Measurements from ENCODE around the gene GLI3. TPM values are rescaled to one million over a fixed set of nuclear protein-coding genes. Genes with fewer than 3 reads are reported as not detected.

Gene GLI3
- total and polyA plus RNA-seq, 8 donors = 0.29 to 7.0 (median 2.3) TPM

DNA sequence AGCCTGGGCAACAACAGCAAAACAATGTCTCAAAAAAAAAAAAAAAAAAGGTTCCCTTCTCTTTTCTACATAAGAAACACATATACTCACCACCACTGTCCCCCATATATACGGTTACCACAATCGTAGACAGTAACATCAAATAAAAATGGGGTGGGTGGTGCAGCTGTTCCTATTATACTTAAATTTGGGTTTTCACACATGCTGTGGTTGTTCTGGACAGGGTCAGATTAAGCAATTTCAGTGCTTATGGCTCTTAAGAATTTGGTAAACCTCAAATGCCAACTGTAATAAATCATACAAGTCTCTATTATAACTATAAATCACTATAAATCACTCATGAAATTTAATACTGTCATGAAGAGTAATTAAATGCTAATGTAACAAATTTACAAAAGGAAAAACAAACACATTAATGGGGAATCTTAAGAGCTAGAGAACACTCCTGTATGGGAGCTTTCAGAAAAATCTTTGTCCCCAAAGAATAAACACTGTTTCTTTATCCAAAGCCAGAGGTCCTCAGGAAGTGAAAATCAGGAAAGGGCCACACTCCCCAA lies 143.6 kb downstream of the GLI3 start:
- TF ChIP-seq POLR2AphosphoS5 (IDR thresholded peaks at IDR 0.05) = no peak
- no peak for TF ChIP-seq EP300 (IDR thresholded peaks at IDR 0.05)
- no peak for TF ChIP-seq POLR2A (IDR thresholded peaks at IDR 0.05)
- TF ChIP-seq CTCF (IDR thresholded peaks at IDR 0.05) = no peak
- H3K9me3 ChIP-seq = no peaks in the 10 kb centered on the region
- intact Hi-C loops (cut with DNase I; ENCODE audit: low total_unique reads) = no loop called here
- H3K27ac ChIP-seq = no peak overlapping the region
- no peak for DNase-seq
- H3K4me3 ChIP-seq = no peak overlapping the region
- WGBS, 5 donors = 86 to 92% (median 90%) methylated on average over 2 of the region's 2 CpGs
- H3K36me3 ChIP-seq = no peaks in the 10 kb centered on the region
- no peaks in the 10 kb centered on the region for H3K27me3 ChIP-seq
- peaks cover 35 to 59% (median 41%) of the 10 kb centered on the region in 4 donors for H3K4me1 ChIP-seq

DNA sequence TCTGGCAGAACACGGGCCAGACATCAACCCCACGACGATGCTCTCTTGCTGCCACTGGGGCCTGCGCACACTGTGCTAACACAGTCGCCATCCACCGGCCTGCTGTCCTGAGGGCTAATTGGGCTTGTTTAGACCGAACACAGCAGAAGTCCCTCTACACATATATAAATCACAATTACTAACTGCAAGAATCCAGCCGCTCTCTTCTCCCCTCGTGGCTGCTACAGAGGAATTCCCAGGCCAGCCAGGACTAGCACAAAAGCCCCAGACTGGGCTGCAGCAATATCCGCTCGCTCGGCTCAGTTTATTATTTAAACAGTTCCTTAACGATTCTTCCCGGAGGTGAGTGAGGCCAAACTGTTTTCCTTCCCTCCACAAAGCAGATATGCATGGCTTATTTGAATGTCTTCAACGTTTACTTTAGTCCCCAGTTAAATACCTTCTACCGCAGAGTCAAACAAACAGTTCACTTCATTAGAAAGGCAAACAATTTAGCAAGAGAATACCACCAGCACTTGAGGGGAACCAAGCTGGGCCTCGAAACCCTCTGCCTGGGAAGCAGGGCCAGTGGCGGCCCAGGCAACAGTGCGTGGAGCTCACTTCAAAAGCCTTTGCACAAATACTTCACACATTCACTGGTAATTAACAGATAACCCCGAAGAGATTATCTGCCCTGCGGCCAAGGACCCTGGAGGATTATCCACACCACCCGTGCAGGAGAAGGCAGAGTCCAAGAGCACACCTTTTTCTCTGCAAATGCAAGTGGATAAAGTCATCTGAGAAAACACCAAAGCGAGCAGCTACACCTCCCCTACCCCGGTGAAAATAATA lies 145.3 kb downstream of the GLI3 start:
- H3K36me3 ChIP-seq = no peaks in the 10 kb centered on the region
- WGBS, 5 donors = 23 to 42% (median 36%) methylated on average over 24 of the region's 24 CpGs
- H3K27ac ChIP-seq = peak overlapping the region in 3 of 5 donors; percentile 33 to 50 (median 47)
- no peaks in the 10 kb centered on the region for H3K27me3 ChIP-seq
- intact Hi-C loops (cut with DNase I; ENCODE audit: low total_unique reads) = no loop called here
- TF ChIP-seq CTCF (IDR thresholded peaks at IDR 0.05) = no peak
- no peak for TF ChIP-seq POLR2A (IDR thresholded peaks at IDR 0.05)
- no peak for TF ChIP-seq EP300 (IDR thresholded peaks at IDR 0.05)
- TF ChIP-seq POLR2AphosphoS5 (IDR thresholded peaks at IDR 0.05) = peak in 1 of 3 donors; percentile 24
- H3K4me3 ChIP-seq = no peak overlapping the region
- peaks cover 27 to 47% (median 30%) of the 10 kb centered on the region in 4 donors for H3K4me1 ChIP-seq
- peak; percentile 37 to 75 for DNase-seq
- no peaks in the 10 kb centered on the region for H3K9me3 ChIP-seq

DNA sequence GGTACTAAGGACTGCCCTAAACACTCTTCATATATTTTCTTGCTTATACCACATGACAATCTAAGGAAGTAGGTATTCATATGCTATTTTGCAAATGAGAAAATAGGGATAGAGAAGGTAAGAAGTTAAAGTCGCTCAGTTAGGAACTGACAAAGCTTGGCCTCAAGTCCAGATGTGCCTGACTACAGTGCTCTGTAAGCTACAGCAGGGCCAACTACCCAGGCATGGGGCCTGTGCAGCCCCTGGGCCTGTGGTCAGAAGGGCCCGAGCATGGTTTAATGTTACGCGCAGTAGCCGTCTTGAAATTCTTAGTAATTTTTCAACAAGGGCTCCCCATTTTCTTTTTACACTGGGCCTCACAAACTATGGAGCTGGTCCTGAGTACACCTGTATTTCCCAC lies 146.2 kb downstream of the GLI3 start:
- Histone ChIP-seq H3K9me3 (no peaks in the 10 kb centered on the region), H3K27ac (peak overlapping the region in 1 of 5 donors; percentile 33), H3K36me3 (no peaks in the 10 kb centered on the region), H3K27me3 (no peaks in the 10 kb centered on the region), H3K4me3 (no peak overlapping the region), H3K4me1 (peaks cover 18 to 39% (median 21%) of the 10 kb centered on the region in 4 donors)
- no peak for DNase-seq
- no peak for TF ChIP-seq POLR2AphosphoS5 (IDR thresholded peaks at IDR 0.05)
- no peak for TF ChIP-seq EP300 (IDR thresholded peaks at IDR 0.05)
- TF ChIP-seq POLR2A (IDR thresholded peaks at IDR 0.05) = no peak
- no peak for TF ChIP-seq CTCF (IDR thresholded peaks at IDR 0.05)
- 85 to 95% (median 88%) methylated on average over 5 of the region's 5 CpGs for WGBS, 5 donors
- intact Hi-C loops (cut with DNase I; ENCODE audit: low total_unique reads) = no loop called here

DNA sequence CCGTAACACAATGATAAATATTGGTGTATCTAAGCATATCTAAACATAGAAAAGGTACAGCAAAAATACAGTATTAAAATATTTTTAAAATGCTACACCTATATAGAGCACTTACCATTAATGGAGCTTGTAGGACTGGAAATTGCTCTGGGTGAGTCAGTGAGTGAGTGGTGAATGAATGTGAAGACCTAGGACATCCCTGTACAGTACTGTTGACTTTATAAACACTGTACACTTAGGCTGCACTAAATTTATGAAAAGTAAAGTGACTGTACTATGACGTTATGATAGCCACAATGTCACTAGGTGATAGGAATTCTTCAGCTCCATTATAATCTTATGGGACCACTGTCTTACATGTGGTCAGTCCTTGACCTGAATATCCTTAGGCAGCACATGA lies 147.0 kb downstream of the GLI3 start:
- intact Hi-C loops (cut with DNase I; ENCODE audit: low total_unique reads) = no loop called here

More for the DNA sequence above, 147.0 kb downstream of the GLI3 start:
- Histone ChIP-seq H3K4me1 (peaks cover 15 to 39% (median 20%) of the 10 kb centered on the region in 4 donors), H3K27me3 (no peaks in the 10 kb centered on the region), H3K9me3 (no peaks in the 10 kb centered on the region), H3K4me3 (no peak overlapping the region), H3K27ac (no peak overlapping the region), H3K36me3 (no peaks in the 10 kb centered on the region)
- 78 to 96% (median 82%) methylated on average over 2 of the region's 2 CpGs for WGBS, 5 donors
- DNase-seq = no peak
- TF ChIP-seq CTCF (IDR thresholded peaks at IDR 0.05) = no peak
- TF ChIP-seq POLR2AphosphoS5 (IDR thresholded peaks at IDR 0.05) = no peak
- TF ChIP-seq POLR2A (IDR thresholded peaks at IDR 0.05) = no peak
- no peak for TF ChIP-seq EP300 (IDR thresholded peaks at IDR 0.05)

All from stomach (tissue), 9 donors.